Left ventricle myocardium inferior (tissue), 1 donor: ENCODE measurements around the gene SPATA2L. TPM values are rescaled to one million over a fixed set of nuclear protein-coding genes. Genes with fewer than 3 reads are reported as not detected.

Experiments
- DNase-seq: peaks from one replicate; pipeline ENCODE4 v3.0.0-alpha.2; 2020
- H3K27ac ChIP-seq: fragments of 200-600 bp; replicated peaks from 2 replicates; pipeline ENCODE4 v1.8.0; 2021
- H3K27me3 ChIP-seq: fragments of 200-600 bp; 2 replicates; pipeline ENCODE4 v1.8.0; 2021; ENCODE audit warnings: low read depth
- H3K36me3 ChIP-seq: fragments of 200-600 bp; 2 replicates; pipeline ENCODE4 v1.8.0; 2021
- H3K4me1 ChIP-seq: fragments of 200-600 bp; 2 replicates; pipeline ENCODE4 v1.8.0; 2021
- H3K4me3 ChIP-seq: fragments of 200-600 bp; 2 replicates; pipeline ENCODE4 v1.8.0; 2021; ENCODE audit warnings: mild to moderate bottlenecking, moderate library complexity
- H3K9me3 ChIP-seq: fragments of 200-600 bp; replicated peaks from 2 replicates; pipeline ENCODE4 v1.8.0; 2021
- intact Hi-C: fragments of 100-400 bp; cut with micrococcal nuclease; formaldehyde crosslinking; loops from one replicate; pipeline ENCODE4 v1.11.0; 2022
- total RNA-seq: library from RNA; stranded (reverse); fragmentation: NEBNext Ultra II Directional; extraction: Animal tissue kit (Norgen Biotek cat#: 25700); gene quantifications from one replicate; pipeline ENCODE4 v1.2.1, GENCODE V29; 2021
- TF ChIP-seq, protein P1 (sequence below): fragments of 200-600 bp; IDR thresholded peaks from 2 replicates; pipeline ENCODE4 v1.8.0; 2021; ENCODE audit warnings: antibody characterized with exemption, mild to moderate bottlenecking, borderline replicate concordance
- donor health status: DM: no; HTN: yes; CAD: no; lungs with severe emphysema.

Gene SPATA2L
- total RNA-seq, 1 donor from 2014 or later: 2.1 TPM

DNA sequence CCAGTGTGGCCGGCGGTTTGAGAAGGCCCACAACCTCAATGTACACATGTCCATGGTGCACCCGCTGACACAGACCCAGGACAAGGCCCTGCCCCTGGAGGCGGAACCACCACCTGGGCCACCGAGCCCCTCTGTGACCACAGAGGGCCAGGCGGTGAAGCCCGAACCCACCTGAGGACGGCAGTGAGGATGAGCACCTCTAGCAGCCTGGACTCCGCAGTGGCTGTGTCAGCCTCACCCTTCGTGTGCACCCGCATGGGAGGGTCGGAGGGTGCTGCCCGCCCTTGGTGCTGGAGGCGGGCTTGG lies 36.5 kb upstream of the SPATA2L start:
- TF ChIP-seq, protein P1, sequence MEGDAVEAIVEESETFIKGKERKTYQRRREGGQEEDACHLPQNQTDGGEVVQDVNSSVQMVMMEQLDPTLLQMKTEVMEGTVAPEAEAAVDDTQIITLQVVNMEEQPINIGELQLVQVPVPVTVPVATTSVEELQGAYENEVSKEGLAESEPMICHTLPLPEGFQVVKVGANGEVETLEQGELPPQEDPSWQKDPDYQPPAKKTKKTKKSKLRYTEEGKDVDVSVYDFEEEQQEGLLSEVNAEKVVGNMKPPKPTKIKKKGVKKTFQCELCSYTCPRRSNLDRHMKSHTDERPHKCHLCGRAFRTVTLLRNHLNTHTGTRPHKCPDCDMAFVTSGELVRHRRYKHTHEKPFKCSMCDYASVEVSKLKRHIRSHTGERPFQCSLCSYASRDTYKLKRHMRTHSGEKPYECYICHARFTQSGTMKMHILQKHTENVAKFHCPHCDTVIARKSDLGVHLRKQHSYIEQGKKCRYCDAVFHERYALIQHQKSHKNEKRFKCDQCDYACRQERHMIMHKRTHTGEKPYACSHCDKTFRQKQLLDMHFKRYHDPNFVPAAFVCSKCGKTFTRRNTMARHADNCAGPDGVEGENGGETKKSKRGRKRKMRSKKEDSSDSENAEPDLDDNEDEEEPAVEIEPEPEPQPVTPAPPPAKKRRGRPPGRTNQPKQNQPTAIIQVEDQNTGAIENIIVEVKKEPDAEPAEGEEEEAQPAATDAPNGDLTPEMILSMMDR: no peak
- DNase-seq: no peak
- no peaks in the 10 kb centered on the region for H3K27me3 ChIP-seq
- intact Hi-C loops: no loop called here
- no peaks in the 10 kb centered on the region for H3K4me1 ChIP-seq
- H3K4me3 ChIP-seq: no peak overlapping the region
- H3K36me3 ChIP-seq: peaks cover 84% of the 10 kb centered on the region
- H3K9me3 ChIP-seq: no peaks in the 10 kb centered on the region
- H3K27ac ChIP-seq: no peak overlapping the region

GRCh38 chr16:89737341-89738071 lies 36.0 kb upstream of the SPATA2L start:
- Histone ChIP-seq H3K27ac (no peak overlapping the region), H3K4me3 (no peak overlapping the region), H3K27me3 (no peaks in the 10 kb centered on the region), H3K4me1 (no peaks in the 10 kb centered on the region), H3K9me3 (no peaks in the 10 kb centered on the region), H3K36me3 (peaks cover 86% of the 10 kb centered on the region)
- intact Hi-C loops: no loop called here
- DNase-seq: no peak
- TF ChIP-seq, protein P1: no peak

DNA sequence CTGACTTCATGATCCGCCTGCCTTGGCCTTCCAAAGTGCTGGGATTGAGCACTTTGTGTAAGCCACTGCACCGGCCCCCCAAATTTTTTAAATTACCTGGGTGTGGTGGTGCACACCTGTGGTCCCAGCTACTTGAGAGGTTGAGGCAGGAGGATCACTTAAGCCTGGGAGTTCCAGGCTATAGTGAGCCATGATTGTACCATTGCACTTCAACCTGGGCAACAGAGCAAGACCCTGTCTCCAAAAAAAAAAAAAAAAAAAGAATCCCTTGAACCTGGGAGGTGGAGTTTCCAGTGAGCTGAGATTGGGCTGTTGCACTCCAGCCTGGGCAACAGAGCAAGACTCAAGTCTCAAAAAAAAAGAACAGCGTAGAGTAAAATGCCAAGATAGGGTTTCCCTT lies 35.0 kb upstream of the SPATA2L start:
- H3K4me3 ChIP-seq: no peak overlapping the region
- H3K27me3 ChIP-seq: no peaks in the 10 kb centered on the region
- TF ChIP-seq, protein P1: no peak
- no peaks in the 10 kb centered on the region for H3K4me1 ChIP-seq
- peaks cover 93% of the 10 kb centered on the region for H3K36me3 ChIP-seq
- no peaks in the 10 kb centered on the region for H3K9me3 ChIP-seq
- intact Hi-C loops: no loop called here
- no peak for DNase-seq
- no peak overlapping the region for H3K27ac ChIP-seq

DNA sequence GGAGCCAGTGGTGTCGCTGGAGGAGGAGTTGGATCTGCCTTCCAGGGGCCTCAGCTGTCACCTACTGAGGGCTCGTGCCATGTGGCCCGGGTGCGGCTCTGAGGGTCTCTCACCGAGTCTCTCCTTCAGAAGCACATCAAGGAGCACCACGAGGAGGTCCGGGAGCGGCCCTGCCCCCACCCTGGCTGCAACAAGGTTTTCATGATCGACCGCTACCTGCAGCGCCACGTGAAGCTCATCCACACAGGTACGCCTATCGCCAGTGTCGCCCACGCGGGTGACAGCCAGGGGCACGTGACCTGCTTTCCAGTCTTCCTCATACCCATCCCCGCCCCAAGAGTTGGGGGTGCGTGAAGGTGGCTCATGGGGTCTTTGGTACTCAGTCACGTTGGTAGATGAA lies 32.3 kb upstream of the SPATA2L start:
- H3K4me1 ChIP-seq: peaks cover 5% of the 10 kb centered on the region
- no peaks in the 10 kb centered on the region for H3K27me3 ChIP-seq
- TF ChIP-seq, protein P1: no peak
- peaks cover 94% of the 10 kb centered on the region for H3K36me3 ChIP-seq
- no peak overlapping the region for H3K27ac ChIP-seq
- H3K4me3 ChIP-seq: no peak overlapping the region
- no peak for DNase-seq
- intact Hi-C loops: no loop called here
- no peaks in the 10 kb centered on the region for H3K9me3 ChIP-seq

- H3K36me3 ChIP-seq: peaks cover 91% of the 10 kb centered on the region
- TF ChIP-seq, protein P1: no peak
- H3K4me3 ChIP-seq: no peak overlapping the region
- no peaks in the 10 kb centered on the region for H3K9me3 ChIP-seq
- no peak overlapping the region for H3K27ac ChIP-seq
- peaks cover 5% of the 10 kb centered on the region for H3K4me1 ChIP-seq
- no peaks in the 10 kb centered on the region for H3K27me3 ChIP-seq
- no peak for DNase-seq
- intact Hi-C loops: no loop called here
Measured at GRCh38 chr16:89733322-89733721, 31.8 kb upstream of the SPATA2L start.
